ENCODE results near the gene EXOC3L4. TPM values are rescaled to one million over a fixed set of nuclear protein-coding genes. Genes with fewer than 3 reads are reported as not detected.
"Not testable (repeated sequence)": the region's sequence is repeated elsewhere in the genome, so short reads cannot be mapped to it uniquely, and the experiment has no call there.

EXOC3L4 gene
- total RNA-seq, 6 experiments from 2014 or later, result 0.45 TPM; not detected in 5

- no peak for DNase-seq
- Mint-ChIP-seq H3K27ac (no peak overlapping the region), H3K4me3 (no peak overlapping the region), H3K36me3 (ENCODE audit: low read depth) (no peaks in the 10 kb centered on the region), H3K4me1 (ENCODE audit: low read depth) (peaks cover 14% of the 10 kb centered on the region), H3K9me3 (no peaks in the 10 kb centered on the region), H3K27me3 (ENCODE audit: insufficient read depth) (peaks cover 1% of the 10 kb centered on the region; the same call in 1 of the 2 replicates)
- no peak for TF ChIP-seq CTCF (IDR thresholded peaks at IDR 0.05)
Observed at GRCh38 chr14:103116636-103117035, 22.1 kb downstream of the EXOC3L4 start.

- not testable (repeated sequence) for H3K4me3 Mint-ChIP-seq; H3K9me3 Mint-ChIP-seq; H3K36me3 Mint-ChIP-seq (ENCODE audit: low read depth); H3K27ac Mint-ChIP-seq; DNase-seq; H3K27me3 Mint-ChIP-seq (ENCODE audit: insufficient read depth)
- H3K4me1 Mint-ChIP-seq (ENCODE audit: low read depth), result peaks cover 19% of the 10 kb centered on the region
Observed at GRCh38 chr14:103117499-103117898, 23.0 kb downstream of the EXOC3L4 start.

GRCh38 chr14:103118018-103118662, 23.6 kb downstream of the EXOC3L4 start:
- Mint-ChIP-seq H3K9me3 (no peaks in the 10 kb centered on the region), H3K4me3 (no peak overlapping the region), H3K27me3 (ENCODE audit: insufficient read depth) (peaks cover 1% of the 10 kb centered on the region; the same call in 1 of the 2 replicates), H3K27ac (no peak overlapping the region), H3K4me1 (ENCODE audit: low read depth) (peaks cover 19% of the 10 kb centered on the region), H3K36me3 (ENCODE audit: low read depth) (no peaks in the 10 kb centered on the region)
- no peak for TF ChIP-seq CTCF (IDR thresholded peaks at IDR 0.05)
- no peak for DNase-seq

- TF ChIP-seq CTCF (IDR thresholded peaks at IDR 0.05), result no peak
Observed at GRCh38 chr14:103118663-103119404, 24.3 kb downstream of the EXOC3L4 start.

GRCh38 chr14:103119527-103119926, 25.0 kb downstream of the EXOC3L4 start:
- not testable (repeated sequence) for DNase-seq; H3K27me3 Mint-ChIP-seq (ENCODE audit: insufficient read depth); H3K36me3 Mint-ChIP-seq (ENCODE audit: low read depth); H3K4me3 Mint-ChIP-seq; H3K9me3 Mint-ChIP-seq; H3K27ac Mint-ChIP-seq
- H3K4me1 Mint-ChIP-seq (ENCODE audit: low read depth), result peaks cover 27% of the 10 kb centered on the region

More at GRCh38 chr14:103118663-103119404, 24.3 kb downstream of the EXOC3L4 start:
- Mint-ChIP-seq H3K36me3 (ENCODE audit: low read depth) (no peaks in the 10 kb centered on the region), H3K9me3 (no peaks in the 10 kb centered on the region), H3K27ac (no peak overlapping the region), H3K27me3 (ENCODE audit: insufficient read depth) (peaks cover 1% of the 10 kb centered on the region; the same call in 1 of the 2 replicates), H3K4me1 (ENCODE audit: low read depth) (peaks cover 20% of the 10 kb centered on the region), H3K4me3 (no peak overlapping the region)
- DNase-seq, result no peak

- H3K4me3 Mint-ChIP-seq, result no peak overlapping the region
- no peaks in the 10 kb centered on the region for H3K36me3 Mint-ChIP-seq (ENCODE audit: low read depth)
- H3K27ac Mint-ChIP-seq, result no peak overlapping the region
- peaks cover 3% of the 10 kb centered on the region for H3K27me3 Mint-ChIP-seq (ENCODE audit: insufficient read depth)
- H3K9me3 Mint-ChIP-seq, result no peaks in the 10 kb centered on the region
- H3K4me1 Mint-ChIP-seq (ENCODE audit: low read depth), result peaks cover 16% of the 10 kb centered on the region
- no peak for DNase-seq
- TF ChIP-seq CTCF (IDR thresholded peaks at IDR 0.05), result no peak
Observed at GRCh38 chr14:103121121-103121845, 26.8 kb downstream of the EXOC3L4 start.
